T-helper 17 cell (primary cell): ENCODE data around the gene CCDC186. TPM values are rescaled to one million over a fixed set of nuclear protein-coding genes. Genes with fewer than 3 reads are reported as not detected.

ENCODE experiments used
- ATAC-seq: fragments of 150-1000 bp; cut with Tn5 transposase; 2 replicates; pipeline ENCODE4 v1.10.0; 2021; ENCODE audit warnings: mild to moderate bottlenecking, moderate library complexity
- DNase-seq, 3 donors: peaks; one replicate each; pipeline versions ENCODE4 v3.0.0 to v3.0.0-alpha.2; 2020 to 2021
- H3K9me3 ChIP-seq: one replicate; pipeline ENCODE4 v1.7.0; 2013; ENCODE audit warnings: low read length, mild to moderate bottlenecking; ENCODE audit not compliant: control insufficient read depth, poor library complexity, severe bottlenecking
- H3K27ac Mint-ChIP-seq: one replicate; pipeline ENCODE4 v1.8.0; 2022; ENCODE audit warnings: mild to moderate bottlenecking, moderate library complexity, mixed read lengths
- H3K27me3 Mint-ChIP-seq: one replicate; pipeline ENCODE4 v1.8.0; 2022; ENCODE audit warnings: mixed read lengths
- H3K36me3 Mint-ChIP-seq: one replicate; pipeline ENCODE4 v1.8.0; 2022; ENCODE audit warnings: low read depth, mixed read lengths
- H3K4me1 Mint-ChIP-seq: one replicate; pipeline ENCODE4 v1.8.0; 2022; ENCODE audit warnings: mild to moderate bottlenecking, mixed read lengths
- H3K4me3 Mint-ChIP-seq: one replicate; pipeline ENCODE4 v1.8.0; 2022; ENCODE audit warnings: mild to moderate bottlenecking, moderate library complexity, mixed read lengths
- total RNA-seq, 4 donors: library from RNA in 2 of 4; stranded (reverse) in 2 of 4; gene quantifications; one replicate each; pipeline ENCODE4 v1.2.3 and lab custom pipeline; 2022 to 2026

Gene CCDC186
- total RNA-seq, 2 donors from 2014 or later: 44.8 to 47.6 TPM

DNA sequence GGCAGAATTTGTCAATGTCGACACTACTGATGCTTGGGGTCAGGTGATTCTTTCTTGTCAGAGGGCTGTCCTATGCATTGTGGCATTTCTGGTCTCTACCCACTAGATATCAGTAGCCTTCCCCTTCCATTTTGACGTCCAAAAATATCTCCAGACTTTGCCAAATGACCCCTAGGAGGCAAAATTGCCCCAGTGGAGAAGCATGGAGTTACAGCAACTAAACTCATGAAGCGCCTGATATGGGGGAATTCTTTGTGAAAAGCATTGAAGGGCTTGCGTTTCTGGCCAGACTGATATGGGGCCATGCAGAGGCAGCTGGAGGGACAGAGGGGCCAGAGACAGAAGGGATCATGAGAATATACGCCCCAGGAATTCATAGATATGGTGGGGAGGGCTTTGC lies 86.7 kb downstream of the CCDC186 start:
- H3K4me1 Mint-ChIP-seq: peaks cover 2% of the 10 kb centered on the region
- H3K4me3 Mint-ChIP-seq: no peak overlapping the region
- no peaks in the 10 kb centered on the region for H3K27me3 Mint-ChIP-seq
- no peaks in the 10 kb centered on the region for H3K36me3 Mint-ChIP-seq
- DNase-seq (no peak), ATAC-seq (no peak)
- no peak overlapping the region for H3K27ac Mint-ChIP-seq
- no peaks in the 10 kb centered on the region for H3K9me3 ChIP-seq

DNA sequence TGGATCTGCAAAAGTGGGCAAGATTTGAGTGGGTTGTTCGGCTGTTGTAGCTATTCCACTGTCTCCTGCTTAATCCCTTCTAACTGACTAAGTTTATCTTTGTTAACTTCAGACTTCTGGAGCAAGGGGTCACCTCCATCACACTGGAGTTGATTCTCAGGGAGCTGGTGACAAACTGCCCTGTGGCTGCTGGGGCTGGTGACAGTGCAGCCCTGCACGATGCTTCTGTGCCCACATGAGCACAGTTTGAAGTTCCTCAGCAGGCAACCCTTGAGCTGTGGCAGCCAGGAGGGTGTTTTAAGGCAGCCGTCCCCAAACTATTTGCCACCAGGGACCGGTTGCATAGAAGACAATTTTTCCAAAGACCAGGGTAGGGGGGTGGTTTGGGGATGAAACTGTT lies 89.8 kb downstream of the CCDC186 start:
- H3K36me3 Mint-ChIP-seq: peaks cover 3% of the 10 kb centered on the region
- DNase-seq: no peak
- H3K4me1 Mint-ChIP-seq: no peaks in the 10 kb centered on the region
- H3K9me3 ChIP-seq: no peaks in the 10 kb centered on the region
- H3K4me3 Mint-ChIP-seq: no peak overlapping the region
- peaks cover 23% of the 10 kb centered on the region for H3K27me3 Mint-ChIP-seq
- no peak for ATAC-seq
- H3K27ac Mint-ChIP-seq: no peak overlapping the region

DNA sequence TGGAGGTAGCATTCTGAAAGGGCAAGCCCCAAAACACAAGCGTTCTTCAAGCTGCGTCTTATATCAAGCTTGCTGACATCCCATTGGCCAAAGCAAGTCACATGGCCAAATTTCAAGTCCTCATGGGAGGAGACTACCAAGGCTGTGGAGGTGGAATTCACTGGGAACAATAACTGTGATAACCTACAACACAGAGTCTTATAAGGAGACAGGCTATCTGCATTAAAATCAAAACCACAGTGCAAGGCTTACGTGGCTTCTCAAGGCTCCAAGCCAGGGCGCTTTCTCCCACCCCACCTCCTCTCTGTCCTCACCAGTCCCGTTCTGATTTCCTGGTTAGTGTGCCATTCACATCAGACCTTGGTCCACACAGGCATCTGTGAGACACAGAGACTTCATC lies 91.0 kb downstream of the CCDC186 start:
- H3K9me3 ChIP-seq: no peaks in the 10 kb centered on the region
- Mint-ChIP-seq H3K4me1 (no peaks in the 10 kb centered on the region), H3K27me3 (peaks cover 27% of the 10 kb centered on the region), H3K4me3 (no peak overlapping the region), H3K27ac (no peak overlapping the region), H3K36me3 (peaks cover 3% of the 10 kb centered on the region)
- ATAC-seq (no peak), DNase-seq (no peak)

- H3K27ac Mint-ChIP-seq: no peak overlapping the region
- H3K4me3 Mint-ChIP-seq: no peak overlapping the region
- H3K9me3 ChIP-seq: no peaks in the 10 kb centered on the region
- H3K4me1 Mint-ChIP-seq: no peaks in the 10 kb centered on the region
- peaks cover 3% of the 10 kb centered on the region for H3K36me3 Mint-ChIP-seq
- no peak for DNase-seq
- no peak for ATAC-seq
- H3K27me3 Mint-ChIP-seq: peaks cover 33% of the 10 kb centered on the region
These were observed 92.0 kb downstream of the CCDC186 start for GRCh38 chr10:114081911-114082583.

DNA sequence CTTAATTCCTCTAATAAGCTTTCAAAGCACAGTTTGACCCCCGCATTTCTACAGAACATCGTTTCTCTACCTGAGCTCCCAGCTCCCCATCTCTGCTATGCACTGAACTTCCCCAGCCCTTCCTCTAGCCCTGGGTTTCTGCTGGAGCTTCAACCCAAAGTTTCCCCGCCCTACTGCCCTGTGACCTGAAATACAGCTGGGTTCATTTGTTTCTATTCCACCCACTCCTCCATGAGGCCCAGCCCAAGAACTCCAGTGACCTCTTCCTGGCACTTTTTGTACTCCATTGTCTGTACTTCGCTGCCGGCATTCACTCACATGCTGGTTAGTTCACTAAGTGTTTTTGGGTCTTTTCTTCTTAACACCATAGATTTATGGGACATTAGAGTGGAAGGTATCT lies 94.6 kb downstream of the CCDC186 start:
- Mint-ChIP-seq H3K4me3 (no peak overlapping the region), H3K36me3 (peaks cover 3% of the 10 kb centered on the region), H3K4me1 (peaks cover 2% of the 10 kb centered on the region), H3K27me3 (peaks cover 45% of the 10 kb centered on the region), H3K27ac (no peak overlapping the region)
- H3K9me3 ChIP-seq: no peaks in the 10 kb centered on the region
- ATAC-seq (no peak), DNase-seq (no peak)

DNA sequence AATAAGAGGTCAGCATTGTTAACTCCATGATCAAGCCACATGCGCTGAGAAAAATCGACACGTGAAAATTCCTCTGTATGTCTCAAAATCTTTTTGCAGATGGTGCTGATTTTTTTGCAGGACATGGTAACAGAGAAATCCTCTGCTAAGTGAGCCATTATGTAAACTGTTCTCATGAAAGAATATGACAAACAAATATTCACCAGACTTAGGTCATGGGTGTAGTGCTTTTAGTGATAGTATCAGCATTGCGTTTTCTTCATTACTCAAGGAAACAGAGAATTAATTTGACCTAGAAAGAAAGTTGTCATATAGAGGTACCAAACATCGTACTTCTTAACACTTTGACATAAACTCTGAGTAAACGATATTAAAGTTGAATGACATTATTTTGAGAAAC lies 95.7 kb downstream of the CCDC186 start:
- no peaks in the 10 kb centered on the region for H3K9me3 ChIP-seq
- H3K27me3 Mint-ChIP-seq: peaks cover 45% of the 10 kb centered on the region
- no peak overlapping the region for H3K27ac Mint-ChIP-seq
- H3K36me3 Mint-ChIP-seq: peaks cover 3% of the 10 kb centered on the region
- no peak for DNase-seq
- H3K4me1 Mint-ChIP-seq: peaks cover 7% of the 10 kb centered on the region
- no peak overlapping the region for H3K4me3 Mint-ChIP-seq
- no peak for ATAC-seq

DNA sequence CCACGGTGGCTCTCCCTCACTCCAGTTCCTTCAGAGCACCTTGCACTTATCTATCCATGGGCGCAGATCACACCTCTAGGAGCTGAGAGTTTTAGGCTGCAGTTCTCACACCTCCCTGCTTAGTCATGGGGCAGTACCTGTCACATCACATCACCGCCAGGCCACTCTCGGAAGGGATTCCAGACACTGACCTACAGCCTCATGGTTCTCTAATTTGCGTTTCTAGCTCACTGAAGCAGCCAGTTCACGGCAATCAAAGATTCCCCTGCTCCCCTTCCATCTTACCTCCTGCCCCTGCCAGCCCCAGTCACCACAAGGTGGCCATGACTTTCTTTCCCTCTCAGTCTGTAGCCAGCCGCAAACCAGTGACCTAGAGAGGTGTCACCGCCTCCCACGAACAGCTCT lies 96.2 kb downstream of the CCDC186 start:
- Mint-ChIP-seq H3K36me3 (peaks cover 3% of the 10 kb centered on the region), H3K4me3 (no peak overlapping the region), H3K27me3 (peaks cover 45% of the 10 kb centered on the region), H3K27ac (no peak overlapping the region), H3K4me1 (peaks cover 7% of the 10 kb centered on the region)
- ATAC-seq (no peak), DNase-seq (no peak)
- no peaks in the 10 kb centered on the region for H3K9me3 ChIP-seq

GRCh38 chr10:114077347-114077746 lies 96.7 kb downstream of the CCDC186 start:
- peaks cover 3% of the 10 kb centered on the region for H3K36me3 Mint-ChIP-seq

DNA sequence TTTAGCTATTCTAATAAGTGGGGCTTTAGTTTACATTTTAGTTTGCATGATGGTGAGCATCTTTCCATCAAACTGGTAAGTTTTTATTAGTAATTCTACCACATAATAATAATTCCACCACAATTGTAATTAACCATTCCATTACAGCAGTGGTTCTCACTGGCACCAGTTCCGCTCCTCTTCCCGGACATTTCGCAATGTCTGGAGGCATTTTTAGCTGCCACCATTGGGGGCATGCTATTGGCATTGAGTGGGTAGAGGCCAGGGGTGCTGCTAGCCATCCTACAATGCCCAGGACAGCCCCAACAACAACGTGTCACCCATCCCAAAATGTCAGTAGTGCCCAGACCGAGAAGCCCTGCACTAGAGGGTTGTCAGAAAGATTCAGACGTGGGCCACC lies 98.9 kb downstream of the CCDC186 start:
- DNase-seq (no peak), ATAC-seq (no peak)
- no peak overlapping the region for H3K27ac Mint-ChIP-seq
- H3K9me3 ChIP-seq: no peaks in the 10 kb centered on the region
- H3K4me1 Mint-ChIP-seq: peaks cover 13% of the 10 kb centered on the region
- peaks cover 3% of the 10 kb centered on the region for H3K36me3 Mint-ChIP-seq
- peaks cover 31% of the 10 kb centered on the region for H3K27me3 Mint-ChIP-seq
- no peak overlapping the region for H3K4me3 Mint-ChIP-seq

More at GRCh38 chr10:114077347-114077746, 96.7 kb downstream of the CCDC186 start:
- ATAC-seq (no peak), DNase-seq (no peak)
- H3K4me3 Mint-ChIP-seq: no peak overlapping the region
- peaks cover 45% of the 10 kb centered on the region for H3K27me3 Mint-ChIP-seq
- H3K4me1 Mint-ChIP-seq: peaks cover 9% of the 10 kb centered on the region
- H3K27ac Mint-ChIP-seq: no peak overlapping the region
- no peaks in the 10 kb centered on the region for H3K9me3 ChIP-seq

GRCh38 chr10:114073395-114074186 lies 100.4 kb downstream of the CCDC186 start:
- H3K36me3 Mint-ChIP-seq: no peaks in the 10 kb centered on the region
- H3K9me3 ChIP-seq: no peaks in the 10 kb centered on the region
- DNase-seq (no peak), ATAC-seq (peak; percentile 50)
- H3K27me3 Mint-ChIP-seq: peaks cover 21% of the 10 kb centered on the region
- no peak overlapping the region for H3K4me3 Mint-ChIP-seq
- H3K4me1 Mint-ChIP-seq: peaks cover 13% of the 10 kb centered on the region
- no peak overlapping the region for H3K27ac Mint-ChIP-seq

- Mint-ChIP-seq H3K27ac (no peak overlapping the region), H3K4me1 (peaks cover 20% of the 10 kb centered on the region), H3K4me3 (no peak overlapping the region), H3K27me3 (peaks cover 4% of the 10 kb centered on the region), H3K36me3 (no peaks in the 10 kb centered on the region)
- no peak for ATAC-seq
- no peak for DNase-seq
- H3K9me3 ChIP-seq: no peaks in the 10 kb centered on the region
These were observed 102.8 kb downstream of the CCDC186 start for GRCh38 chr10:114071178-114071577.
